ENCODE results near the gene BBIP1.

DNA sequence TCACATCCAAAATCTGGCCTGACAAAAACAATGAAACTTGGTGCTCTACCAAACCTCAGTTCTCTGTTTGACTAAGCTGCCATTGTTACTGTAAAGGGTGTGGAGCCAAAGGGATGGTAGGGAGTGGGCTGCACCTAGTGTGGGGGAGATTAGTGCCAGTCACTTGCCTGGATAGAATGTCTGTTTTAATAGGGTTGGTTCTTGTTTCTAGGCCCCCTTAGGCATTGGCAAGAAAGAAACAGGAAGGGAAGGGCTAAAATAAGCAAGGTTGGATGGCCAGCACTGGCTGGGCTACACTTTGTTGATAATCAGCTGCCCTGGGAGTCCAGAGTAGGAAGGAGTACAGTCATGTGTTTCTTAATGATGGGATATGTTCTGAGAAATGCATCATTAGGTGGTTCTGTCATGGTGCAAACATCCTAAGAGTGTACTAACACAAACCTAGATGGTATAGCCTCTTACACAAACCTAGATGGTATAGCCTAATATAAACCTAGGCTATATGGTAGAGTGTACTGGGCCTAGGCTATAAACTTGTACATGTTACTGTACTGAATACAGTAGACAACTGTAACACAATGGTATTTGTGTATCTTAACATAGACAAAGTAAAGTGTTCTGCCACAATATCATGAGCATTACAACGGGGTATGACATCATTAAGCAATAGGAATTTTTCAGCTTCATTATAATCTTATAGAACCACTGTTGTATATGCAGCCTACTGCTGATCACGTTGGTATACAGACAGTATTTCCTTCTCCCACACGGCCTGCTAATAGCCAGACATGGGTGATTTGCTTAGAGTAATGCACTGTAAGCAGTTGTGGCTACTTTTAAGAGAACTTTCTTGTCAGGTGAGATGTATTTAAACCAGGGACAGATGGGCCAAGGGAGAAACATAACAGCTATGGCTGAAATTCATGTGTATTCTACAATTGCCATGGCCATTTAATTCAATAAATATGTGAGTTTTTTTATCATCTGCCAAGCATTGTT is 15.4 kb downstream of the BBIP1 start:
- no peak for TF ChIP-seq YY1 (IDR thresholded peaks at IDR 0.05; ENCODE audit: insufficient read depth, insufficient read length)
- TF ChIP-seq ZNF274 (IDR thresholded peaks at IDR 0.05; ENCODE audit: low read depth, low read length), result no peak
- TF ChIP-seq SUZ12 (IDR thresholded peaks at IDR 0.05; ENCODE audit: extremely low read depth, insufficient read depth, insufficient read length), result no peak

Measured in NT2/D1 (cell line).